GM12891 (cell line): Measurements from ENCODE around the gene MOSMO.
"Not testable (repeated sequence)": the region's sequence is repeated elsewhere in the genome, so short reads cannot be mapped to it uniquely, and the experiment has no call there.

ENCODE experiments used
- POLR2A ChIP-seq: IDR thresholded peaks from 2 replicates; pipeline ENCODE4 v1.6.1; 2011; ENCODE audit warnings: low read depth, low read length, control low read depth
- POLR2AphosphoS5 ChIP-seq: IDR thresholded peaks from 2 replicates; pipeline ENCODE4 v1.6.1; 2011; ENCODE audit warnings: low read depth, low read length, control low read depth
- SPI1 ChIP-seq: IDR thresholded peaks from 2 replicates; pipeline ENCODE4 v1.6.1; 2011; ENCODE audit warnings: low read depth, low read length, control low read depth

- not testable (repeated sequence) for TF ChIP-seq POLR2AphosphoS5, POLR2A, SPI1
Observed at GRCh38 chr16:22043882-22044281, 36.0 kb downstream of the MOSMO start.
